CD4-positive, alpha-beta T cell treated with Interleukin-4 for 4 hours (primary cell): ENCODE results near the gene RNF224.

Experiments
- DNase-seq: peaks from one replicate; pipeline ENCODE4 v3.0.0-alpha.2; 2020

The RNF224 gene

DNA sequence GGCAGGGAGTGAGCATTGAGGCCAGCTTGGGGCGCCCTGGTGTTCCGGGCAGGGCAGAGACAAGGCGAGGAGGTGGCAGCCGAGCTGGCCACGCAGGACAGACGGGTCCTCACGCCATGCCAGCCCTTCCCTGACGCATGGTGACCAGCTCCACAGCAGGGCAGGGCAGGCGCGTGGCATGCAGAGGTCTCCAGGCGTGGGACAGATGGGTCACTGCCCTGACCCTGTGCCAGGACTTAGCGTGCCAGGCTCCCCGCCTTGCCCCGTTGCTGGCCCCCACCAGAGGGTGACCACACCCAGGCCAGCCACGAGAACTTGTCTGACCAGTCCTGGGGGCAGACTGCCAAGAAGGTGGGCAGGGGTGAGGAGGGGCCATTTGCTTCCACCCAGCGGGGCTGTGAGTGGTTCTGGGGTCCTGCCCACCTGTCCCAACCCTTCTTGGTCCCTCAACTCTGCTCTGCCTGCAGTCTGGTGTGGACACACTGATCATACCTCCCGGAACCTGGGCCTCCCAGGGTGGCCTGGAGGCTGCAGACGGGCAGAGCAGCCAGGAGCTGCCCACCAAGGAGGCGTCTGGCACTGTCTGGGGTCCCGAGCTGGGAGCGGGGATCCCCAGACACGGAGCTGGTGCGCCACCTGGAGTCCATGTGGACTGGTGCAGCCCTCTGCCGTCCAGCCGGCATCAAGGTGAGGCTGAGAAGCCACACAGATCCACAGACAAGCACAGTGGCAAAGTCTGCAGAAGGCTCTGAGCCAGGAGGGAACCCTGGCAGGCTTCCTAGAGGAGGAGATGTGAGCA, at the start of gene RNF224:
Gene RNF224 (plus strand): TSS at position 449 of the 799 bp plus-strand sequence. CDS start 834 bp downstream, outside the sequence.
- DNase-seq: peak; percentile 76

DNA sequence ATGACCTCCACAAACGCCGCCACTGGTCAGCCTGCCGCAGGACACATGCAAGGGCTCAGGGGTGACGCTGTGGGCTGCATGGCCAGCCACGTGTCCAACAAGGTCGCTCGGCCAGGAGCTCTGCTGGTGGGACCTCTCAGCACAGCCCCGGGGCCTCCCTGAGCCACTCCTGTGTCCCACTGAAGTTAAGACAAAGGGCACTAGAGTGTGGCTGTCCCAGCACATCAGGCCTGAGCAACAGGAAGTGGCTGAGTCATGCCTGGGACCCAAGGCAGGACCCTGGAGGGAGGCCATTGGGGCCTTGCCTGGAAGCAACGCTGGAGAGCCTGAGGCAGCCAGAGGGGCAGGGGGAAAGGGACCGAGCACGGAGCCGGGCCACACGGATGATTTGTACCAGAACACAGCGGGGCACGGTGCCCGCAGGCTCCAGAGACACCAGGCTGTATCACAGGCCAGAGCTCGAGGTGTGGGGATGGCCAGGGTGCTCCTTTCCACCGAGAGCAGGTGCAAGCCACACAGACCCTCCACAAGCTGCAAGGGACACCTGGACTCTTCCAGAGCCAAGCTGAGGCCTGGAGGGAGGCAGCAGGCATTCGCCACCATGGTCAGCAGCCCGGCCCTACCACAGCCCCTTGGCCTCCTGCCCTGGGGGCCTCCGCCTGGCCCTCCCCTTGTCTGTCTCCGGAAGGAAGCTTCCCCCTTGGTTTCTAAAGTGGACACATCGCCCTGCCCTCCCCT, 48.9 kb upstream of the RNF224 start:
- DNase-seq: no peak

DNA sequence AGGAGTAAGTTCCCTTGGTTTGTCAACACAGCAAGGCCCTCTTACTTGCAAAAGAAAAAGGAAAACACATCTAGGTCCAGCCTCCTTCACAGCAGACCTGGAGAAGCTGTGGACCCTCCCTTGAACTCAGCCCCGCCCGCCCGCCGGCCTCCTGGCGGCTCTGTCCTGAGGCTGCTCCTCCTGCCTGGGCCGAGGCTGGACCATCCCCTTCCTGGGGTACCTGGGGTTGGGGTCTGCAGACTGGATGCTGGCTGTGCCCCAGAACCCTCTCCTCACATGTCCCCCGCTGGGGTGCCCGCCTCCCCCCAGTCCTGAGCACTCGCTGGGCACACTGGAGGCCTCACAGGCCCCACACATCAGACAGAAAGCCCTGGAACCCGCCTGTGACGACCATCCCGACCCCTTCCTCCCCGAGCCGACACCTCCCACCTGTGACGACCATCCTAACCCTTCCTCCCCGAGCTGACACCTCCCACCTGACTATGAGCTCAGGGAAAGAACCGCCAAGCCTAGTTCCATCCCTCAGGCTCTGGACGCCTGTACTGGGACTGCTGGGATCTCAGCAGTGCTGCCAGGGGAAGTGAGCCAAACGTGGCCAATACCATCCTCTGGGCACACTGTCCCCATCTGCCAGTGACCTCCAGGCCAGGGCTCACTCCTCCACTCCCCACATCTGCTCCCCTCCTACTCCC, 48.2 kb upstream of the RNF224 start:
- DNase-seq: no peak

DNA sequence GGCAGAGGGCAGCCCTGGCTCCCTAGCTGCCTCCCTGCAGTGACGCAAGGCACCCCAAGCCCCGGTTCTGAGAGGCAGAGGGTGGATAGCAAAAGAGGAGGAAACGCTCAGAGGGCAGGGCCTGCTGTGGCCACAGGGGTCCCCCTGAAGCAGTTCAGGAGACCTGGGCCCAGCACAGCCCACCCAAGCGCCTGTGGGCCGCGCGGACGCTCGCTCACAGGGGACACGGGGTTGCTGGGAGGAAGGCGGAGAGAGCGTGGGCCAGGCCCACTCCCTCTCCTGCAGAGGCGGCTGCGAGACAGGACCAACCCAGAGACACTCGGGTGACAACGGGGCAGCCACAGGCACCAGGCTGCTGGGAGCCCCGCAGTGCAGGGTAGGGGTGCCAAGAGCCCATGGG, 47.5 kb upstream of the RNF224 start:
- no peak for DNase-seq

DNA sequence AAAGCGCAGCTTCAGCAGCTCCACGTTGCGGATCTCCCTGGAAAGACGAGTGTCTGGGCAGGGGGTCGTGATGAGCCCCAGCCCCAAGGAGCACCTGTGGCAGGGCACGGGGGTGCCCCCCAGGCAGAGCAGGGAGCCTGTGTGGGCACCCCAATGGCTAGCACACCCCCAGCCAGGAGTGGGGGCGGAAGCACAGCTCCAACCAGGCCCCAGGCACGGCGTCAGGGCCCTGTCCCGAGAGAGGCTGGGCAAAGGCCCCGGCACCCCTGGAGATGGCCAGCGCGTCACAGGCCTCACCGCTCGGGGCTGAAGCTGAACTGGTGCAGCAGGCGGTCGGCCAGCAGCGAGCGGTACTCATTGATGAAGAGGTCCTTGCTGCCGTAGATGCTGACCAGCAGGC, 46.8 kb upstream of the RNF224 start:
- no peak for DNase-seq

DNA sequence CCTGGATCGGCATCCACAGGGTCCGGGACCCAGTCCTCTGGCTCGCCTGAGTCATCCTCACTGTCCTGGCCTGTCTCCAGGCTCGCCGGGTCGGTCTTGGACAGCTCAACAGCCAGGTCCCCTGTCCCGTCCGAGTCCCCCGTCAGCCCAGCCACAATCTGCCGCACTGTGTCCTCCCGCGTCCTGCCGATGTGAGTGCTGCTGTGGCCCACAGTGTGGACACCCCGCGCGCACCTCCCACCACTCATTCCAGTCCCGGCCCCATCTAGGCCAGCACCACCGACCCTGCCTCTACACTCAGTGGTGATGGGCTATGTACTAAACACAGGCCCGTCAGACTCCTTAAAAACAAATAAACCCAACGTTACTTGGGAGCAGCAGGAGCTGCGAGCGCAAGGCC, 45.6 kb upstream of the RNF224 start:
- DNase-seq: no peak

DNA sequence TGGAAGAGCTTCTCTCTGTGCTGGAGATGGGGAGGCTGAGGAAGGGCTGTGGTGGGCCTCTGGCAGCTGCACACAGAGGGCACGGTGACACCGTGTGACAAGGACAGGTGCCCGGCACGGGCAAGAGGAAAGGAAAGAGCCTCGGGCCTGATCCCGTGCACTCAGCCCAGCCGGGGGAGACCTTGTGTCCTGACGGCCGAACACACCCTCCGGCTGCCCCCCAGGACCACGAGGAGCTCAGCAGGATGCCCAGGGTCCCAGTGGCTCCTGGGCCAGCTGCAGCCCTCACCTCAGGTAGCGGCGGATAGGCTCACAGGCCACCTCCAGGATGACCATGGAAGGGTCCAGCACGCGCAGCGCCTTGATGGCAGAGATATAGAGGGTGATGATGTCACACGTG, 44.5 kb upstream of the RNF224 start:
- DNase-seq: no peak

DNA sequence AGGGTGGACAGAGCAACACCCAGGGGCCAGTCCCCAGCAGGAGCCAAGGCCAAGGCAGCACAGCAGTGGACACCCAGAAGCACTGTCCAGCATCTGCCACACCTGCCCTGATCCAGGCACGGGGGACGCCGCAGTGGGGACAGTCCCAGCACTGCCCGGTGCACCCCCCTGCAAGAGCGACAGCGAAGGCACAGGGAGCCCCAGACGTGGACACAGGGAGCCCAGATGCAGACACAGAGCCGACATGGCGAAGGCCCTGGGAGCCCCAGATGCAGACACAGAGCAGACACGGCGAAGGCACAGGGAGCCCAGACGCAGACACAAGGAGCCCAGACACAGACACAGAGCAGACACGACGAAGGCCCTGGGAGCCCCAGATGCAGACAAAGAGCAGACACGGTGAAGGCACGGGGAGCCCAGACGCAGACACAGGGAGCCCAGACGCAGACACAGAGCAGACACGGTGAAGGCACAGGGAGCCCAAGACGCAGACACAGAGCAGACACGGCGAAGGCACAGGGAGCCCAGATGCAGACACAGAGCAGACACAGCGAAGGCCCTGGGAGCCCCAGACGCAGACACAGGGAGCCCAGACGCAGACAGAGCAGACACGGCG, 43.2 kb upstream of the RNF224 start:
- no peak for DNase-seq

DNA sequence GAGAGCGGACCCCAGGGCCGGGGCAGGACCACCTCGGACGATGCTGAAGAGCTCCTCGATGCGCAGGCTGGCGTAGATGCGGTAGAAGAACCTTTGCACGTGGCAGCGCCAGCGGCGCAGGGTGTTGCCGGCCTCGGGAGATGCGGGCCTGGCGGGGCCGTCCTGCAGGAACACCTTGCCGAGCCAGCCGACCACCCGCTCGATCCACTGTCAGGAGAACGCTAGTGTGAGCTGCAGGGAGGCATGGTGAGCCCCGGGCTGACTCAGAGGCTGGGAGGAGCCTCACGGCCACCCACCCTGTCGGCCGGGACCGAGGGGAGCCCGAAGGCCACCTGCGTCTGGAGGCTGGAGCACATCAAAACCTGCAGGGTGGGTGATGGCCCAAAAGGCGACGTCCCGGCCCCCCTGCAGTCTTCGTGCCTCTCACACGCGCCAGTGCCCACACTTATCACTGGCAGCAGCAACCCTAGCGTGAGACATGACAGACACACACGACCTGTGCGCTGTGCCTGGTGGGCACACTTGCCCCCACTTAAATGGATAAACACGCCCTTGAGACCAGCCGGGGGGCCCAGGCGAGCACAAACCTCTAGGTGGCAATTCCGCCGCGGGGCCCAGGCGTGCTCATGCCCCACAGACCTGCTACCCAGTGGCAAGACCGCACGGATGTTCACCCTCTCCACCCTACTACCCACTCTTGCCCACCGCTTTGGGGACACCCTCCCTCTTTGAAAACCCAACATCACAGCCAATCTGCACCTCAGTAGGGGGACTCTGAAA, 42.2 kb upstream of the RNF224 start:
- DNase-seq: no peak

DNA sequence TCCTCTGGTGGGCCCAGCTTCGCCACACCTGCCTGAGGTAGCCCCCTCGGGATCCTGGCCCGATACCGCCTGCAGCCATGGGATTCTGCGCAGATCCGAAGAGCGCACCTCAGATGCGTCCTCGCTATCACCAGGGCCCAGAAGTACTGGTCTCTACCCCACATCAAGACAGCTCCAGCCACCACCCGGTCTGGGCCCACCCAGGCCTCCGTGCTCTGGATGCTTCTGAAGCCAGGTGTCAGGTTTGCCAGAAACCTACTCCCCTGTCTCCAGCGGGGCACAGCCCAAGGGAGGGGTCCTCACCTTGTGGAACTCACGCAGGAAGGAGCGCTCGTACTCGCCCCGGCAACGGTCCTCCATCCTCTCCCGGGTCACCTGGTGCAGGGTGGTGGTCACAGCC, 41.4 kb upstream of the RNF224 start:
- no peak for DNase-seq

DNA sequence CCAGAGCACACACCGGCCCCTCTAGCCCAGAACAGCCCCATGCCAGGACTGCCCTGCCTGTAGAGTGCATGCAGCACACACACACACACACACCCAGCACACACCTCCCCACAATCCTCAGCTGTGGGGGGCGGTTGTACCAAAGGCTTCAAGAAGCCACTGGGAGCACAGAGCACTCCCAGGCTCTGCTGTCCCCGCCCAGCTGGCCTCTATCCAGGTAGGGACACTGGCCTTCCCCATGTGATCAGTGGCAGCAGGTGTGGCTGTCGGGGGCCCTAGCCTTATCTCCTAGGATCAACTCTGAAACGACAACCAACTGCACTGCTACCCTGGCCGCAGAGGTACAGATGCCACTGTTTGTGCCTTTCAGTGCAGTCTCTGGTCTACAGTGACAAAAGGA, 40.9 kb upstream of the RNF224 start:
- no peak for DNase-seq

DNA sequence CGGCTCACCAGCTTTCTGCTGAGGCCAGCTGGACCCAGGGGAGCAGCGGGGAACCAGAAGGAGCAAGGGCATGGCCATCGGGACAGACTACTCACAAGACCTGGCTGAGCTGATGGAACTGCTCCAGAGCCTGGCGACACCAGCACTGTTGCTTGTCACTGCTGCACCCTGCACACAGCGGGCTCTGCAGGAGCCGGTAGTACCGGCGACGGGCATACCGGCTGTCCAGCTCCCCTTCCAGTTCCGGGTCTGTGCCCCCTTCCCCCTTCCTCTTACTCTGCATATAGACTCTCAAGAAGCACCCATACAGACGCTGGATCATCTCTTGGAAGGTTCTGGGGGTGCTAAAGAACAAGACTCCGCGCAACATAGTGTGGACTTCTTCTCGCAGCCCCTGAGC, 39.9 kb upstream of the RNF224 start:
- DNase-seq: no peak

DNA sequence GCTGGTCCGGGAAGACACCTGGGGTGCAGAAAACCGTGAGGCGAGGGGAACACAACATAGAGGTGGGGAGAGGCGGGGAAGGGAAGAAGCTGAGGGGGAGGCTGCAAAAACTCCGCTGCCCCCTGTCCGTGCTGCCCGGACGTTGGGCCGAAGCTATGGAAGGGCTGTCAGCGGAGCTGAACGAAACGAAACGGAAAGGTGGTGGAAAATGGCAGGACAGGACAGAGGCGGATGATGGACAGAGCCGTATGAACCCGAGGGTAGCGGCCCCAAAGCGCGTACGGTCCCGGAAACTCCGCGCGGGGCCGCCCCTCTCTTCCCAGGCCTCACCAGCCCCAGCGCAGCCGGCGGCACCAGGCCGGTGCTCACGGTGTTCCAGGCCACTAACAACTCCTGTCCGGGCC, 39.2 kb upstream of the RNF224 start:
- no peak for DNase-seq

DNA sequence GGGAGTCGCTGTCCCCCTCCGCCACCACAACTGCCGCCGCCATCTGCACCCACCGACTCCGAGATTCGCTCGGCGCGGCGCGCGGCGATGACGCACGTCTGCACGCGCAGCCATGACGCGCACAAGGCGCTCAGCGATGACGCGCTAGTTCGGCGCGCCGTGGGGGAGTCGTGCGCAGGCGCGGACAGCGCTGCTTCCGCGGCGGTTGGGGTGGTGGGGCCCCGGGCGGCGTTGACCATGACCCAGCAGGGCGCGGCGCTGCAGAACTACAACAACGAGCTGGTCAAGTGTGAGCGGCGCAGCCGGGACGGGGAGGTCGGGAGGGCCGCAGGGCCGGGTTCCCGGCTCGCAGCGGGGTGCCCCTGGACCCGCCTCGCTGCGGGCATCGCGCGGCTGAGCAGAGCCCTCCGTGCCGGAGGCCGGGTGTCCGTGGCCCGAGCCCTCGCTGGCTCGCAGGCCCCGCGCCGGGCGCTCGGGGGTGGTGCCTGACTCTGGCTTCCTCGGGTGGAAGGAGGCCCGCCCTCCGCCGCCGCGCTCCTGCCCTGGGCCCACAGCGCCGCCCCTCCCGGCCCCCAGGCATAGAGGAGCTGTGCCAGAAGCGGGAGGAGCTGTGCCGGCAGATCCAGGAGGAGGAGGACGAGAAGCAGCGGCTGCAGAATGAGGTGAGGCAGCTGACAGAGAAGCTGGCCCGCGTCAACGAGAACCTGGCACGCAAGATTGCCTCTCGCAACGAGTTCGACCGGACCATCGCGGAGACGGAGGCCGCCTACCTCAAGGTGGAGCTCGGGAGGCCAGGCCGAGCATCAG, 38.6 kb upstream of the RNF224 start, which contains the start of the genes ANAPC2 and SSNA1:
Gene ANAPC2 (minus strand): TSS at position 71 of the 807 bp plus-strand sequence. CDS start 28 bp downstream, at position 43.
Gene SSNA1 (plus strand): TSS at position 187 of the 807 bp plus-strand sequence. CDS start 51 bp downstream, at position 238.
- DNase-seq: peak; percentile 89

DNA sequence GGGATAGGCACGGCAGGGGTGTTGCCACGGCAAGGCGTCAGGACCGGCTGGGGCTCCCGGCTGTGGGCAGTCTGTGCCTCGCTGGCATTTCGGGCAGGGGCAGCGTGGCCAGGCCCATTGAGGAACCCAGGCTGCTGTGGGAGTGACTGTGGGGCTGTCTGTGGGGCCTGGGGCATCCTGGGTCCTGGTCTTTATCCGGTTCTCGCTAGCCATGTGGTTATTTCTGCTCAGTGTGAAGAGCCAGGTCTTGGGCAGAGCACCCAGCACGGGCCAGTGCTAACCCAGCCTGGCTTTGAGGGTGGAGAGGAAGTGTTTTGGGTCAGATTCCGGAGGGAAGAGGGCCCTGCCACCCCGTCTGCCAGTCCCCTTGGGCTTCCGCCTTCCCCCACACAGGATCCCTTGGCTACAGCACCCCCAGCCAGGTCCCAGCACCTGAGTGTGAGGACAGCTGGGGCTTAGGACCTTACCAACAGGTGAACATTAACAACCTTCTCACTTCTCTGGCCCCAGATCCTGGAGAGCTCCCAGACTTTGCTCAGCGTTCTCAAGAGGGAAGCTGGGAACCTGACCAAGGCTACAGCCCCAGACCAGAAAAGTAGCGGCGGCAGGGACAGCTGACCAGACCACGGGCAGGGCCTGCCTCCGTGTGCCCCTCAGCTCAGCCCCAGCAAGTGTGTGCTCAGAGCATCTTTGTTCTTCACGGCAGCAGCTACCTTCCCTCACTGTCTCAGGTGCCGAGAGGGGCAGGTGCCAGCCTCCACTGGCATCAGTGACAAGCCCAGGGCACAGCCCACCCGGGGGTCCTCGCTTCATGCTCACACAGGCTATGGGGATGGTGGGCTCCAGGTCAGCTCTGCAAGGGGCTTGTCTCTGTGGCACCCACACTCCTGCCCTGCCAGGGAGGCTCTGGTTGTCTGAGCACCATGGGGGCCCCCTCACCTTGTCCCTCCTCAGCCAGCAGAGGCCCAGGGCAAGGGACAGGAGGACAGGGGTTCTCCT, 37.7 kb upstream of the RNF224 start:
- no peak for DNase-seq

DNA sequence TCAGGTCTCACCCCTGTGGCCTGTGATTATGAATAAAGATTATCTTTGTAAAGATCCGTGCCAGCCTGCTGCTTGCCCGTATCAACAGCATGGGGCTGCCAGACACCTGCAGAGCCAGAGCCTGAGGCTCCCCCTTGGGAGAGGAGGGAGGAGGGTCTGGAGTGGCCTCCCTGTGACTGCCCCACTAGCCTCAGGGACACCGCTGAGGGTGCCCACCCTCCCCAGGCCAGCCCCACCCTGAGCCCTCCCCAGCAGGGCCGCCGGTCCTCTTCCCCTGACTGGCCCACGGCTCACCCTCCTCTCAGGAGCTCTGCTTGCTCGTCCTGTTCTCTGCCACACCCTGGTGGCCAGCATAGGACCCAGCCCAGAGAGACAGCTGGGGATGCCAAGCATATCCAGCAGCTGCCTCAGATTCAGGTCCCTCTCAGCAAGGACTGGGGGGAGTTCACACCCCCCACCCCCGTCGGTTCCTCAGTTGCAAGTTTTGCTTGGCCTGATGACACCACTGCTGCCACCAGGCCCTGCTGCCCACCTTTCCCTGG, 36.9 kb upstream of the RNF224 start:
- DNase-seq: no peak

DNA sequence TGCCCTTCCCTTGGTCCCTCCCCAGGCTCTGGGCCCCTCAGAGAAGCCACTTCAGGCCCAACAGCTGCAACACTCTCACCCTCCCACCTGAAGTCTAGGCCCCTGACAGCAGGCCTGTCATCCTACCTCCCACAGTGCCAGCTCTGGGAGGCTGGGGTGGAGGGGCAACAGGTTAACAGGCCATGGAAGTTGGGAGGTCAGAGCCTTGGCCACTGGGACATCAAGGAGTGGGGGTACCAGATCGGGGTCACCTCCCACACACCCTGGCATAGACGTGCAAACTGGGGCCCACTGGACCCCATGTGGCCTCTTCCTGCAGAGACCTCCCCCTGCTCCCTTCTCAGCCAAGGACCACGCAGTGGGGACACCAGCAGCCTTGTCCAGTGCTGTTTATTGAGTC, 36.1 kb upstream of the RNF224 start:
- no peak for DNase-seq

DNA sequence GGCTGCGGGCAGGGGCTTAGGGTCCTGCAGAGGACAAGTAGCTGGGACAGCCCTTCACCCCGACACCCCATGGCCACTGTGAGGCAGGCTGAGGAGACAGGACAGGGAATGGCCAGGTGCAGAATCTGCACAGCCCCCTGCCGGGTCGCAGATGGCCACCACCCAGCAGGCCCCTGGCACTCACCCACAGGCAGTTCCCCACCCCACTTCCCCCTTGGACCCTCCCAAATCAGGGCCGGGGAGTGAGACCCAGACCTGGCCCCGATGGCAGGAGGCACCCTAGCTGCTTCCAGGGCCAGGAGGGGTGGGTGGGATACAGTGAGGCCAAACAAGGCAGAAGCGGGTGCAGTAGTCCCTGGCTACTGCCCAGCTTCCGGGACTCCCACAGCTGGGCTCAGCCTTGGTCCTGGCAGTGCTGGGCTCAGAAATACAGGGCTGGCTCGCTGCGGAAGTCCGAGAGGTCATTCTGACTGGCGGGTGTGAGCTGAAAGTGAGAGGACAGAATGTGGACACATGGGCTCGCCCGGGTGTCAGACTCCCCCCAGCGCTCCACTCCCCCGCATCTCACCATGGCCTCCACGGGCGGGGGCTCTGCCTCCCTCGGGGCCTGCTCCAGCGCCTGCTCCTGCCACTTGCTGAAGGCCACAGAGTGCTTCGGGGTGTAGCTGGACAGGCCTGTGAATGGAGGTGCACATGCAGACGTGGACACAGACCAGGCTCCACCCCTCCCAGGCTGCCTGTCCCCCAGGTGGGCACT, 35.4 kb upstream of the RNF224 start:
- no peak for DNase-seq

DNA sequence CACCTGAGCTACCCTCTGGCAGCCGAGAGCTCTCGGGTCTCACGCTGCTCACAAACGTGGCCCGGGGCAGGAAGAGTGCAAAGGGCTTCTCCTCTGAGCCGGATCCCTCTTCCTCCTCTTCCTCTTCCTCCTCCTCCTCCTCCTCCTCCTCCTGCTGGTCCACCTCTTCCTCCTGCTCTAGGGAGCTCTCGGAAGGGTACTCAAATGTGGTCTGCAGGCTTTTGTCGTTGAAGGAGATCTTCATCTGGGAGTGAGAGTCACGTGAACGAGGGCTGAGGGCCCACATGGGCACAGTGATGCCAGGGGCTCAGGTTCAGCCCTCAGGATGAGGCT, 34.9 kb upstream of the RNF224 start:
- no peak for DNase-seq
